GM20000 (cell line): ENCODE results near the gene ARHGAP42.

Source experiments
- DNase-seq: peaks from one replicate; pipeline ENCODE4 v3.0.0; 2012; ENCODE audit warnings: low spot score
- CTCF ChIP-seq: IDR thresholded peaks from 2 replicates; pipeline ENCODE4 v1.5.1; 2012; ENCODE audit warnings: mild to moderate bottlenecking, control low read depth; ENCODE audit errors: extremely low read depth, missing control alignments

The ARHGAP42 gene

DNA sequence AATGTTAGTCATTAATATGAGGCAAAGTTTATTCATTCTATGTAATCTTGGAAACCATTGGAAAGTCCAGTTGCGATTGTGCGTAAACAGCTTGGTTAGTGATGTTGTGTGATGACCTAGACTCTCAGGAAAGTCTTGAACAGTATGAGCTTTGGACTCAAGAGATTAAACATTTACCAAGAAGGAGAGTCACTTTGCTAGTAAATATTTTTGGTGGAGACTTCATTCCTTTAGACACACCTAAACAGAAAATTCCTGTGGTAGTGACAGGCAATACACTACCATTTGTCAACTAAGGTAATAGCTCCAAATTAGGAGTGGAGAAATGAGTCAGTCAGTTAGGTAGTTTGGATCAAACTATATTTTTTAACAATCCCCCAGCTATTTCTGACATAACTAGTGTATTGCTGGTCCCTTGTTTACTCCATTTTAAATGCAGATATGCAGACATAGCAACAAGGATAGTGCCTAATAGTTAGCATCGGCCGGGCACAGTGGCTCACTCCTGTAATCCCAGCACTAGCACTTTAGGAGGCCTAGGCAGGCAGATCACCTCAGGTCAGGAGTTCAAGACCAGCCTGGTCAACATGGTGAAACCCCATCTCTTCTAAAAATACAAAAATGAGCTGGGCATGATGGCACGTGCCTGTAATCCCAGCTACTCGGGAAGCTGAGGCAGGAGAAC, 89.3 kb downstream of the ARHGAP42 start:
- DNase-seq, result no peak
- TF ChIP-seq CTCF, result no peak

DNA sequence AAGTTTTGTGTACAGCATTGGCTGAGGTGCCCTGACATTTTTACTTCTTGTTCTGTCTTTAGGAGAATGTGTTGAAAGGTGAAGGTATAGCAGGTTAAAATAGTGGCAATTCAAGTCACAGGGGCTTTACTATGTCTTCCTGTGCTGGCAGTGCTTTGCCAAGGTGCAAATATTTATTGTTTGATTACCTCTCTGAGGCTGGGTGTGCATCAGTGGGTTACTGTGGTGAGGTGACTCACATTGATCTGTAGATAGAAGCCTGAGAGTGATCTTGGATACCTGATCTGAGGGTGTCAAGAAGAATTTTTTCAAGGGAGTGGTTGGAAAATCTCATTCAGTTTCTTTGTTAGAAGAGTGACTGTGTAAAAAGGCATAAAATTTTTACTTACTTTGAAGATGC, 90.0 kb downstream of the ARHGAP42 start:
- TF ChIP-seq CTCF, result no peak
- DNase-seq, result no peak

DNA sequence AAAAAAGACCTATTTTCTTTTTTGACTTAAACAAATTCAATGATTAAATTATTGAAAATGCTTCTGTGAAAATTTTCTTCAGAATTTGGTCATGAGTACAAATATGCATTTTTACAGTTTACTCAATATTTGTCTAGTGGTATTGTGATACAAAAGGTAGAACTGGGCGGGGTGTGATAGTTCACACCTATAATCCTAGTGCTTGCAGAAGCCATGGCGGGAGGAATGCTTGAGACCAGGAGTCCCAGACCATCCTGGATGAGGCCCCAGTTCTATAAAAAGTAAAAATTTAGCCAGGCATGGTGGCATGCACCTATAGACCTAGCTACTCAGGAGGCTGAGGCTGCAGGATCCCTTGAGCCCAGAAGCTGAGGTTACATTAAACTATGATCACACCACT, 90.6 kb downstream of the ARHGAP42 start:
- no peak for TF ChIP-seq CTCF
- no peak for DNase-seq

DNA sequence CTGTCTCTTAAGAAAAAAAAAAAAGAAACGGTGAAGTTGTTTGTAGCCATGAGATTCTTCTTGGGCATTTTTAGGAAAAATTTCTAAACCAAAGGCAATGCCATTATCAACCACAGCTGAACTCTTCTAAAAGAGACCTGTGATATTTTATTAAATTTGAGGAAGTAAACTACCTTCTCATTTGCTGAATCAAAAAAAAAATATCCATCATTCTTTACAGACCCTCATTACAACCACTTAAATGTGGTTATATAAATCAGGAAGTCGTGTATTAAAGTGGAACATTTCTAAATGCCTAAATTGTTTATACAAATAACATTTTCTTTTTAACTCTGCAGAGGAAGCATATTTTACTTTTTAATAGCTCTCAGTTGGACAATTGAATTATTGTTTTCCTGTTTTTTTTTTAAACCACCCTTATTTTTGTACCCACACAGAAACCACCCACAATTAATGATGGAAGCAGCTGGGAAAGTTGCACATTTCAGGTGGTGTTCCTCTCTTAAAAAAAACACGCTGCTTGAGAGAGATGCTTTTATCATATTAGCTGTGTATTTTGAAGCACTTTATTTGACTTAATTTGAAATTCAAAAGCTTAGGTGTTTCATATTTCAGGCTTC, 91.2 kb downstream of the ARHGAP42 start:
- no peak for DNase-seq
- no peak for TF ChIP-seq CTCF

DNA sequence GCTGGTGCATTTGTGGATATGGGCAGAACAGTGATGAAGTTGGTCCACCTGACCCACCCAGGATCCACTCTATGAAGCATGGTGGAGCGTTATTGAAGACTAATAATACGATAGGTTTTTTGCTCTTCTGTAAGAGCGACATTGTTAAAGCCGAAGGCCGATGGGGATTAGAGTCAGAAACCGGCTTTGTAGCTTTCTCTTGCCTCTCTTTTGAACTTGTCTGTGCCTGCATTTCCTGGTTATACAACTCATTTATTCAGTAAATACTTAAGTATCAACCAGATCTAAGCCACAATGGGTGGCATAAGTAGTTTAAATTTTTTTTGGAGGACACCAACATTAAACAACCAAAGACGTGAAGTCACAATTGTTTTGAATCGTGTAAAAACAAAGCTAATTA, 93.4 kb downstream of the ARHGAP42 start:
- no peak for DNase-seq
- no peak for TF ChIP-seq CTCF

- TF ChIP-seq CTCF, result no peak
These were observed 98.3 kb downstream of the ARHGAP42 start for GRCh38 chr11:100785148-100785983.

More at GRCh38 chr11:100785148-100785983, 98.3 kb downstream of the ARHGAP42 start:
- DNase-seq, result no peak
